NCI-H1930 (cell line): ENCODE results near the gene RAD21L1.
A peak's percentile ranks its signal among the peaks of the same experiment; 100 is the strongest.
"Not testable (repeated sequence)": the region's sequence is repeated elsewhere in the genome, so short reads cannot be mapped to it uniquely, and the experiment has no call there.

ENCODE experiments used
- DNase-seq, 2 experiments: peaks; one replicate each; lab custom pipeline; 2025; lab: John Stamatoyannopoulos, UW

RAD21L1 gene

DNA sequence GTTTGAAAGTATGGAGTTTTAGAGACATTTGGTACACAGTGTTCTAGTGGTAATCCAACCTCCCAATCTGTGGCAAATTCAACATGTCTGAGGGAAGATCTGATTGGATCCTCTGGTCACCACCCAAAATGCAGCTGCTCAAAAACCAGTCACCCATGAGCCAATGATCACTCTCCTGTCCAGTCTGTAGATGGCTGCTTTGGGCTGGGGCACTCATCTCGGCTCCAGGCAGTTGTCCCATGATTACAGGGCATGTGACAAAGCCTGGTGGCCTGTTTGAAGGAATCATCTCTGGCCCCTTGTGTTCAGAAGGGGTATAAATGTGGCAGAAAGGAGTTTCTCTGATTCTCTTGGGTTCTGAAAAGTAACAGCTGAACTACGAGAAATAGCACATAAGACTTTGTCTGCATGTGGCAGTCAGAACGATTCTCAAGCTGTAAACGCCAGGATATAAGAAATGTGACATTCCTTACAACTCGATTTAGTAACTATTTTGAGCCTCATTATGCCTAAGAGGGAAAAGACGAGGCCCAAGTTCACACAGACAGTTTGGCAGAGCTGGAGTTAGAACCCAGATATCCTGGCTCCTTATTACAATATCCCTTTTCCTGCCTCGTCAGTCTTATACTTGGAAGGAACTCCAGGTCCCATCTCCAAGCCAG is 26.5 kb upstream of the RAD21L1 start:
- DNase-seq = no peak

DNA sequence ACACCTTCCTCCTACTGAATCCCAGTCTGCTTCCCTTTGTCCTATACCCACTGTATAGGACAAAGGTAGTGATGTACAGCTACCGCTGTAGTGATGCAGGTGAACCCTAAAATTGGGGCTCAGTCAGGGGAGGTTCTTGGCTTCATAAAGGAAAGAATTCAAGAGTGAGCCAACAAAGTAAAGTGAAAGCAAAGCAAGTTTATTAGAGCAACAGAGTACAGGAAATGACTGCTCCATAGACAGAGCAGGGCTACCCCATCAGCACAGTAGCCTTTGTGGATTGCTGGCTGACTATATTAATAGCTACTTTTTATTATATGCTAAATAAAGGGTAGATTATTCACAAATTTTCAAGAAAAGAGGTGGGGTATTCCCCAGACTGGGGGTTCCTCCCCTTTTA is 25.9 kb upstream of the RAD21L1 start:
- no peak for DNase-seq

DNA sequence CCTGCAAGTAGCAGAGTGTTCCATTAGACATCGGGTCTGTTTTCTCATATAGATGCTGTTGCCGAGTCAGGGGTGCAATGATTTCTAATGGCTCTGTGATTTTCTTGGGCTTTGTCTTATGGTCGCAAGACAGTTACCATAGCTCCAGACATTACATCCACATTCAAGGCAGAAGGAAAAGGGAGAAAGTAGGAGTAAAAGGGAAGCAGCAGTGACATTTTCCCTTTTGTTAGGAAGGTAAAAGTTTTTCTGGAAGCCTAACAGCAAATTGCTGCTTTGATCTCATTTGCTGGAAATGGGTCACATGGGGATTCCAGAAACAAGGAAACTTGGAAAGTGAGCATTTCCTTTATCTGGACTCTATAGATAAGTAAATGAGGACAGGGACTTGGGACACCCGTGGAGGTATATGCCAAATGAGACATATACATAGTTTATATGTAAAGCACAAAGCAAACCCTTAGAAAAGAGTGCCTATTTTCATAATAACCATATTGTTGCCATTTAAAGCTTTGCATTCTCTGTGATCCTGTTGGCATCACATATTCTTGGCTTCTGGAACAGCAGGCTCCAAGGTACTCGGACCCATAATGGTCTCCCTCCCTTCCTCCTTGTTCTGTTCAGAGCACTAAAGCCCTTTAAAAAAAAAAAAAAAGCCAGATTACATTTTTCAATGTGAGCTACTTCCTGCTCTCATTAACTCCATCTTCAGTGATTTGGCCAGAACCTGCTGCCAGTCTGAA is 22.9 kb upstream of the RAD21L1 start, which contains the start of gene C20orf202:
TSS of gene C20orf202 (plus strand) at position 693 of the 743 bp plus-strand sequence. CDS start 132 bp downstream, outside the sequence.
- DNase-seq = no peak

DNA sequence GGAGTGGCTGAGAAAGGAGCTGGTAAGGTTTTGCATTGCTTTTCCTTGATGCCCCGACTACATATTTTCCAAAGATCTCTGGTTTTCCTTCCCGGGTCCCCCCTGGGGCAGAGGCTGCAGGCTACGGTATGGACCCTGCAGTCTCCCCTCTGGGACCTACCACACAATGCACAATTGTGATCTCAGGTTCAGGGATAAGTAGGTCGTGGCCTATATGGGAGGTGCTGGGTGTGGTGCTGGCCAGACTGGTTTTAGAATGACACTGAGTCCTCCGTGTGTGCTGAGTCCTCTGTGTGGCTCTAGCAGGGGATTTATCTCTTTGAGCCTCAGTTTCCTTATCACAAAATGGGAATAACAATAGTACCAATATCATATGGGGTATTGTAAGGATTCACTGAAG is 22.2 kb upstream of the RAD21L1 start:
- DNase-seq = no peak

DNA sequence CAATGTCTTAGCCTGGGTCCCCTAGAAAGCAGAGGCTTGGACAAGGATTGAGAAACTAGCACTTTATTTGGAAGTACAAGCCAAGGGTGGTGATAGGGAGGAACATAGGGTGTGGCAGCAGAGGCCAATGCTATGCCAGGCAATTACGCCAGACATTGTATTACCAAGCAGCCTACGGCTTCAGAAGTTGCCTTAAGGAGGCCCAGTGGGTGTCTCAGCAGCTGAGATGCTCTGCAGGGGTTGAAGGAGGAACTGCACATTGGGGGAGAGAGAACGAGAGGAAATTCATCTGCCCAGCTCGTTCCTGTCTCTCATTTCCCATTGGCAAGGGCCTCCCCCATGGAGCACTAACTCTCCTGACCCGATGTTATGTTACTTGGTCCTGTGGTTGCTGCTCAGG is 21.7 kb upstream of the RAD21L1 start:
- no peak for DNase-seq

DNA sequence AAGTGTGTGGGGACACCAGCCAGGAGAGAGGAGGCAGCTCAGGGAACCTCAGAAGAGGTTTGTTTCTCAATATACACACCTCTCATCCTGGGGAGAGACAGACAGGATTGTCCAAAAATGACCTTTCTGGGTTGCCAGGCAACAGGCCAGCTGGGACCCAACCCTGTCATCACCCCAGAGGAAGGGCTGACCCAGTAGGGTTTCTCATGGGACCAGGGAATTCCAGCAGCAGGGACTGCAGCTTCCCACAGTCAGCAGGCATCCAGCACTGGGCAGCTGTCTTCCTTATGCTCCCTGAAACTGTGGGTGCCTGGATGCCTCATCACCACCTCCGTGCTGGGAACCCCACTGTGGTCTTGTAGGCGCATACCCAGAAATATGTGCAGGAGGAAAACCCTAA is 21.3 kb upstream of the RAD21L1 start:
- DNase-seq = no peak

DNA sequence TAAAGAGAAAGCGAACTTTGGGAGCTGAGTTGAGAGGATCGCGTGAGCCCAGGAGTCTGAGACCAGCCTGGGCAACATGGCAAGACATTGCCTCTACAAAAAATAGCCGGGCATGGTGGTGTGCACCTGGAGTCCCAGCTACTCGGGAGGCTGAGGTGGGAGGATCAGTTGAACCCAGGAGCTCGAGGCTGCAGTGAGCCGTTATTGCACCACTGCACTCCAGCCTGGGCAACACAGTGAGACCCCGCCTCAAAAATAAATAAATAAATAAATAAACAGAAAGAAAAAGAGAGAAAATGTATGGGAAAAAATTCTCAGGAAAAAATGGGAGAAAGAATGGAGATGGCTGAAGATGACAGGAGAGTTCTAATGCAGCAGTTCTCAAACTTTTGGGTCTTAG is 20.0 kb upstream of the RAD21L1 start:
- no peak for DNase-seq

DNA sequence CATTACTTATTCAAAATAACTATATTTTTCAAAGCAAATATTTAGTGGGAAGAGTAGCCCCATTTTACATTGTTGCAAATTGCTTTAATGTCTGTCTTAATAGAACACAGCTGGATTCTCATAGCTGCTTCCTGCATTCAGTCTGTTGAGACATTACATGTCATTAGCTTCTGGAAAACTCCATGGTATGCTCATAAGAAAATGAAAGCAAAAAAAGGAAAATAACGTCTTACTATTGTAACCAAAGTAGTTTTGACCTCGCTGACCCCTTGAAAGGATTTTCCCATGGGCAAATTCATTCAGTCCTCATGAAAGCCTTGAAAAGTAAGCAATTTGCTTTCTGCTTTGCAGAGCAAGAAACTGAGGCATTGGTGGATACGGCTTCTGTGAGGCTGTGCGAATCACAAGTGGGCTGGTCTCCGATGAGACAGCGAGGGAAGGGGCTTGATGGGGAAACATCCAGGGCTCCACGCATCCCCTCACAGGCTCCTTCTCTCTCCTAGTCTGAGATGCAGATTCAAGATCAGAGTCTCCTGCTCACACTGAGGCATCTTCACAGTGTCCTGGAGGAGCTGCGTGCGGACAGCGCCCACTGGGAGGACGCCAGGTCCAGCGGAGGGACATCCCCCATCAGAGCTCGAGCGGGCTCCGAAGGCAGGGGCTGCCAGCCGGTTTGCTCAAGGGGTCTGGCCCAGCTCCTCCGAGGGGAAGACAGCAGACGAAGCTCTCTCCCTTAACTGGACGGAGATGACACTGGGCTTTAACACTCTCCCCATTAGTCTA is 19.3 kb upstream of the RAD21L1 start:
- no peak for DNase-seq

DNA sequence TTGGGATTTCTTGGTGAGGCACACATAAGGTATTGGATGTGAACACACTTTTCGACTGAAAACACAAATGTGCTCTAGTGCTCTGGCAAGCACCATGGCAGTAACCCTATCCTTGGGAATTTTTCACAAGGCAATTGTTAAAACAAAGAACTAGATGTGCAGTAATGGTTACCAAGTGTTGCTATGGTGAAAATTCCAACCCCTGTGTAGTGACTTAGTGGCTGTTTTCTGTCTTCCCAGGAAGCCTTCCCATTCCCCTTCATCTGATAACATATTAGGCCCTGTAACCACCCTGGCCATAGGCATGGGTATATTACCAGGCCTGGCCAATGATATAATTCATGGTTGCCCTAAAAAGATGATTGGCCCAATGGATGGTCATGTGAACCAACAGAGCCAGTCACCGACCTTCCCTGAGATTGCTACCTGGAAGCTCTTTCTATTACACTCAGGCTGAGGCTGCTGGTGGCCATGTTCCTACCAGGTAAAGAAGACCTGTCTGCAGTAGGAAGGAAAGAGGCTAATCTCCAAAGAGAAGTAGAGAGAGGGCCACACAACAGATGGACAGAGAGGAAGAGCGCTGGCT is 18.5 kb upstream of the RAD21L1 start:
- no peak for DNase-seq

DNA sequence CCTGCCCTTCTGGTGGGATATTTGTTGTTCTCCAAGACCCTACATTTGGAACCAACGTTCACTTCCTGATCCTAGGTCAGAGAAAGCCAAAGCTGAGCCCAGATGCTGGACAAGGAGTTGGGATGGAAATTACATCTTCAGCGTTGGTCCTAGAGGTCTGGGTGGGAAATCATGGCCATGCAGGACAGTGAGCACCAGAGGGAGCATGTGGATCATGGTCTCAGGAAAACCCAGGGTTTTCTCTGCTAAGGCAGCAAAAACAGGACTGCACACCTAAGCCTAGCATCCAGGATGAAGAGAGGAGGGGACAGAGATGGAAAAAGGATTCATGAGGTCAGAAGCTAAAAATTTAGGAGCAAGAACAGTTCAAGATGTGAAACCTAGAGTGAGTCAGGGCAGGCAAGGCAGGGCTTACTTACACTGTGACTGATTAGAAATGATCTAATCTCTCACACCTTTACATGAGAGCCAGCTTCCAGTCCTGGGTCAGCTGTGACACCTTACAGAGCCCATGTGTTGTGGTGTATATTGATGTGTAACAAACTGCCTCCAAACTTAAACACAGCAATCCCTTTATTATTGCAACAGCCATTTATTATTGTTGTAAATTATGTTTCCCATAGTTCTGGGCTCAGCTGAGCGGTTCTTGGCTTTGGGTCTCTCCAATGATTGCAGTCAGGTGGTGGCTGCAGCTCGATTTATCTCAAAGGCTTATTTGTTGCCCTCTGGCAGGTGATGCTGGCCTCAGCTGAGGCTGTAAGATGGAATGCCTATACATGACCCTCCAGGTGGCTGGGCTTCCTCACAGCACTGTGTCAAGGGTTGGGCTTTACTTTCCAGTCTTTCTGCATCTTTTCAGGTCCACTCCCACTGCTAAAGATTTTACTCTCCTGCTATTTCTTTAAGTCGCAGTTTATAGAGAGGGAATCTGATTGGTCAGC is 16.1 kb upstream of the RAD21L1 start:
- DNase-seq = no peak

DNA sequence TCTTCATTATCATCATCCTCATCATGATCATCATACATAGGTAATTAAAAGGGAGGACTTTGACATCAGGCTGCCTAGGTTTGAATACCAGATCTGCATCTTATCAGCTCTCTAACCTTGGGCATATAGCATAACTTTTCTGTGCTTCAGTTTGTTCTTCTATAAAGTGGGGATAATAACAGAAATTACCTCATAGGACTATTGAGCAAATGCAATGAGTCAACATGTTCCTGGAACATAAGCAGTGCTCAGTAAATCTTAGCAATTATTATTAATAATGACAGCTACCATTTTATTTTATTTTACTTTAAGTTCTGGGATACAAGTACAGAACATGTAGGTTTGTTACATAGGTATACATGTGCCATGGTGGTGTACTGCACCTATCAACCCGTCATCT is 15.3 kb upstream of the RAD21L1 start:
- no peak for DNase-seq

DNA sequence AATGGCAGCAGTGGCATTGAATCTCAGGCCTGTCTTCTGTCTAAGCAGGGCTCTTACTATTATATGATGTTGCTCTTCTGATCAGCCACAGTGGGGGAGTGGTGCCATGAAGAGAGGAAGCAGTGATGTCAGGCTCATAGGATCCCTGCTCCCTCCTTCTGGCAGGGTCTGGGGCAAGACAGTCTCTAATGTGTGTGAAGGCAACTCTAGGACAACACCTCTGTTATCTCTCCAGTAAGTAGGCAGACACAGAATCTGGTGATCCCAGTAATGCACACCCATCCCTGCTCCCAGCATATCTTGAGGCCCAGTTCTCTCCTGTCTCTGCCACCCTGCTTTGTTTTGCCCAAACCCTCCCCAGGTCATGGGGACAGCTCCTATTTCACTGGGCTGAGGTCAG is 13.8 kb upstream of the RAD21L1 start:
- DNase-seq = no peak

DNA sequence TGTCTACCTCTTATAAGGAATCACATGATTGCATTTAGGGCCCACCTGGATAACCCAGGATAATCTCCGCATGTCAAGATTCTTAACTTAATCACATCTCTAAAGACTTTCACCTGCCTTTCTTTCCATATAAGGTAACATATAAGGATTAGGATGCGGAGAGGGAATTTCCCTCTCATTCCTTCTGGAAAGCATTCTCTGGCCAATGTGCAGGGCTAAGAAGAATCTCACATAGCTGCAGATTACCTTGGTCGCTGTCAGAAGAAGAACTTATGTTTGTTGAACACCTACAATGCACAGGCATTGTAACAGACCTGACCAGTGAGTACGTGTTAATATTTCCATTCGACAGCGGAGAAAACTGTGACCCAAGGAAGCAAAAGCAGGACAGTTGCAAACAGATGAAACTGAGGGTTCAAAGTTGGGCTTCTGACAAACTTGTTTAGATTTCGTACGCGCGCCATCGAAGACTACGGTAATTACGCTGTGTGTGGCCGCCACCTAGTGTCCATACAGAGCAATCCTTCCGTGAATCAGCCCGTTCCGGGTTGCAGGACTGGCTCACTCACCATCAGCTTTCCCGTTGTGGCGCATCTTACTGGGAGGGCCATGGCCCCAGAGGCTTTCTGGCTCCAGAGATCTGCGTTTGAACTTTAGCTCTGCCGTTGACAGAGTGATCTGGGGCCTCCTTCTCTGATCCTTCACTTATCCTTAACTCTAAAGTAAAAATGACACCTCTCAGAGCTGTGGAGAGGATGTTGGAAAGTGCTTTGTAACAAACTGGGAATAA is 13.0 kb upstream of the RAD21L1 start:
- DNase-seq = peak; percentile 32 to 47

DNA sequence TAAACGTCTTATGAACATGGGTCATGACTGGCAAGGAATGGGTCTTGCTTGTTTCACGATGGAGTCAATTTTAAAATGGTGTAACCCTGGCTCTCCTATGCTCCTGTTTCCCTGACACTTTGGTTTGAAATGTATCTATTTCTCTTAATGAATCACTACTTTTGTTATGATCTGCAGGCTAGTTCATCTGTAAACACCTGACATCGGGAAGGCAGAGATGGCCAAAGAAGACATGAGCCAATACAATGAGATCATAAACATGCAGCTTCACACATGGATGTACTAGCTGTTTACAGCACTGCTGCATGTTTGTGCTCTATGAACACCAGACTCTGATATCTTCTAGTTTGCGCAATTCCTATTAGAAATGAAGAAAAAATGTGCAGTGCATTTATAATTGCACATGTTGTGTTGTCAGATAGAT is 11.0 kb upstream of the RAD21L1 start:
- DNase-seq = no peak

DNA sequence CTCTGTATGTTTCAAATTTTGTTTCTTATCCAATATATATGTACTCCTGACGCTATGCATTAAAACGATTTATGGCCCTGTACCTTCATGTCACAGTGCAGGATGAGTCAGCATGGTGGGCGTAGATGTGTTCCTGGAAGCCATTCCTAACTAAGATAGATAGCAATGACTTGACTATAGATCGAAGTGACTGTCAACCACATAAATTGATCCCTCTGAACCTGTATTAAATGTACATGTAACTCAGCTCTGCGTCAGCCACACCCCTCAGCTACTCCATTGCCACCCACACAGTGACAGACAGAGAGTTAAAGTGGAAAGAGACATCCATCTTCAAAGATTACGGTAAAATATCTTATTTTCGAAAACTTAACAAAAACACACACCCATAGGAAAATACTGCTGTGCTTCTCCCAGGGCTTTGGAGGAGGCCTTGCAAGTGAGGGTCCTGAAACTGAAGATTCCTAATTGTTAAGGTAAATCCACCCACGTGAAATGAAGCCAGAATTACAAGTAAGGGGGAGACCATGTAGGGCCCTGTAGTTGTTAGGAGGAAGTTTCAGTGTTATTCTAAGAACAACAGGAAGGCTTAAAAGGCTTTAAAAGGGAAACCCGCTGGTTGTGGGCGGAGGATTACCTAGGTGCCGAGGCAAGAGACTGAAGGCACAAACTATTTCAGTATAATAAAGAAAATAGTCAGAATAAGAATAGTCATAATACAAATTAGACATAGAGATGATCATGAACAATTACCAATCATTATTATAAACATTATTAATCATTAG is 10.3 kb upstream of the RAD21L1 start:
- no peak for DNase-seq

DNA sequence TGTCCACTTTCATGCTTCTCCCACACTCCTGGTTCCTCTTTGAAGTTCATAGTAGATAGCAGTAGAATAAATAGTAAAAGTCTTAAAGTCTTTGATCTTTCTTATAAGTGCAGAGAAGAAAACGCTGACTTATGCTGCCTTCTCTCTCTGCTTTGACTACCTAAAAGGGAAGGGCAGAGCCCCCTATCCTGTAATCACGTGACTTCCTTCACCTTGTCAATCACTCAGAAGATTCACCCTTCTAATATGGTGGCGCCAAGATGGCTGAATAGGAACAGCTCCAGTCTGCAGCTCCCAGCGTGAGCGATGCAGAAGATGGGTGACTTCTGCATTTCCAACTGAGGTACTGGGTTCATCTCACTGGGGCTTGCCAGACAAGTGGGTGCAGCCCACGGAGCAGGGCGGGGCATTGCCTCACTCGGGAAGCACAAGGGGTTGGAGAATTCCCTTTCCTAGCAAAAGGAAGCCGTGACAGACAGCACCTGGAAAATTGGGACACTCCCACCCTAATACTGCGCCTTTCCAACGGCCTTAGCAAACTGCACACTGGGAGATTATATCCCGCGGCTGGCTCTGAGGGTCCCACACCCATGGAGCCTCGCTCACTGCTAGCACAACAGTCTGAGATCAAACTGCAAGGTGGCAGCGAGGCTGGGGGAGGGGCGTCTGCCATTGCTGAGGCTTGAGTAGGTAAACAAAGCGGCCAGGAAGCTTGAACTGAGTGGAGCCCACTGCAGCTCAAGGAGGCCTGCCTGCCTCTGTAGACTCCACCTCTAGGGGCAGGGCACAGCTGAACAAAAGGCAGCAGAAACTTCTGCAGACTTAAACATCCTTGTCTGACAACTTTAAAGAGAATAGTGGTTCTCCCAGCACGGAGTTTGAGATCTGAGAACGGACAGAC is 9.1 kb upstream of the RAD21L1 start:
- not testable (repeated sequence) for DNase-seq

DNA sequence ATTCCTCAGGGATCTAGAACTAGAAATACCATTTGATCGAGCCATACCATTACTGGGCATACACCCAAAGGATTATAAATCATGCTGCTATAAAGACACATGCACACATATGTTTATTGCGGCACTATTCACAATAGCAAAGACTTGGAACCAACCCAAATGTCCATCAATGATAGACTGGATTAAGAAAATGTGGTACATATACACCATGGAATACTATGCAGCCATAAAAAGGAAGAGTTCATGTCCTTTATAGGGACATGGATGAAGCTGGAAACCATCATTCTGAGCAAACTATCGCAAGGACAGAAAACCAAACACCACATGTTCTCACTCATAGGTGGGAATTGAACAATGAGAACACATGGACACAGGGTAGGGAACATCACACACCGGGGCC is 3.1 kb upstream of the RAD21L1 start:
- not testable (repeated sequence) for DNase-seq

DNA sequence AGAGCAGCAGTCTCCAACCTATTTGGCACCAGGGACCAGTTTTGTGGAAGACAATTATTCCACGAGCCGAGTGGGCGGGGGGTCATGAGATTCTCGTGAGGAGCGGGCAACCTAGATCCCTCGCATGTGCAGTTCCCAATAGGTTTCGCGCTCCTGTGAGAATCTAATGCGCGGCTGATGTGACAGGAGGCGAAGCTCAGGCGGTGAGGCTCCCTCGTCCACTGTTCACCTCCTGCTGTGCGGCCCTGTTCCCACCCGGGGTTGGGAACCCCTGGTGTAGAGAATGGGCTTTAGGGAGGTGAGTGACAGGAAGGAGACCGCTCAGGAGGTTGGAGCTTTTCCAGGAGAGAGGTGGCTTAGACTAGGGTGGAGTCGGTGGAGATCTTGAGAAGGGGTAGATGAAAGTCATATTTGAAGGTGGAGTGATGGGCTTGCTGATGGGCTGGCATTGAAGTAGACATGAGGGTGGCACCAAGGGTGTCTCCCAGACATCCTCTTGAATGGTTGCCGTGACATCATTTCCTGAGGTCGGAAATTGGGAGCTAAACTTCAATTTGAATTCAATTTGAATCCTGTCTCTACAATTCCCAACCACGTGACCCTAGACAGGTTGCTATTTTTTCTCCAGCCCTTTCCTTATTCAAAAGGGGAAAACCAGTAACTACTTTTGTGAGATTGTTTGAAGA is 1.5 kb upstream of the RAD21L1 start:
- DNase-seq = no peak
